ENCODE data around the gene EXOSC1.
"Not testable (repeated sequence)": the region's sequence is repeated elsewhere in the genome, so short reads cannot be mapped to it uniquely, and the experiment has no call there.

EXOSC1 gene, protein sequence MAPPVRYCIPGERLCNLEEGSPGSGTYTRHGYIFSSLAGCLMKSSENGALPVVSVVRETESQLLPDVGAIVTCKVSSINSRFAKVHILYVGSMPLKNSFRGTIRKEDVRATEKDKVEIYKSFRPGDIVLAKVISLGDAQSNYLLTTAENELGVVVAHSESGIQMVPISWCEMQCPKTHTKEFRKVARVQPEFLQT

DNA sequence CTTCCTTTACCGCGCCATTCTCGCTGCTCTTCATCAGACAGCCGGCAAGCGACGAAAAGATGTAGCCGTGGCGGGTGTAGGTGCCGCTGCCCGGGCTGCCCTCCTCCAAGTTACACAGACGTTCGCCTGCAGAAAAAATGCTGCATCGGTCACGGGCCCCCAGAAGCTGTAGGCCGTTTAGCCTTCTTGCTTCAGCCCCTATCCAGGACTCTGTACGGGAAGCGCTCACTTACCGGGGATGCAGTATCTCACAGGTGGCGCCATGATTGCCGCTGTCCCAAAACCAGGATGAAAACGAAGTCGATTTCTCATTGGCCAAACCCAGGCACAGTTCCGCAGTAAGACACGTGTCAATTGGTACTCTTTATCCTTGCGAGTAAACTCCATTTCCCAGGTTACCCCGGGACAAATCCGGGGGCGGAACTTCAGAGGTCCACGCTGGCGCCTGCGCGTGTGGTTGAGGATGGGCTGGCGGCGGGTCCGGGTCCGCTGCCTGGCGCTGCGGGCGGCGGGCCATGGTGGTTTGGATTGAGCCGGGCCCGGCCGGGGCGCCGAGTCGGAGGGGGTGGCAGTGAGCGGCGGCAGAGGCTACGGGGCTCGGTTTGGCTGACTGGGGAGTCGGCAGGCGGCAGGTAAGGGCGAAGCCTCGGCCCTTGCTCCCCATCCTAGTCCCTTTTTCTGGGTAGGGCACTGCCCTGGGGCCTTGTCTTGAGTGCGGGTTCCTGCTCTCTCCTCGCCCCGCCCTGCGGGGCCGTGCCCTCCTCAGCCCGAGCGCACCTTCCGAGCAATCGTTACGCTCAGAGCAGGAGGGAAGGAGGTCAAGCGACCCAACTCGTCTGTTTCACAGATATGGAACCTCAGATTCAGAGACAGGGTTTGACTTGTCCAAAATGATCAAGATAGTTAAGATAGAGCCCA is at the start of gene EXOSC1, which contains the start of gene ZDHHC16:
Gene EXOSC1, minus strand, starts transcription at position 285 of the 918 bp plus-strand sequence. Its CDS starts 21 bp downstream, at position 264.
Gene ZDHHC16, plus strand, starts transcription at position 454 of the 918 bp plus-strand sequence. CDS start 5,501 bp downstream, outside the sequence.
- DNase-seq: peak; percentile 40 to 97 (median 90)

DNA sequence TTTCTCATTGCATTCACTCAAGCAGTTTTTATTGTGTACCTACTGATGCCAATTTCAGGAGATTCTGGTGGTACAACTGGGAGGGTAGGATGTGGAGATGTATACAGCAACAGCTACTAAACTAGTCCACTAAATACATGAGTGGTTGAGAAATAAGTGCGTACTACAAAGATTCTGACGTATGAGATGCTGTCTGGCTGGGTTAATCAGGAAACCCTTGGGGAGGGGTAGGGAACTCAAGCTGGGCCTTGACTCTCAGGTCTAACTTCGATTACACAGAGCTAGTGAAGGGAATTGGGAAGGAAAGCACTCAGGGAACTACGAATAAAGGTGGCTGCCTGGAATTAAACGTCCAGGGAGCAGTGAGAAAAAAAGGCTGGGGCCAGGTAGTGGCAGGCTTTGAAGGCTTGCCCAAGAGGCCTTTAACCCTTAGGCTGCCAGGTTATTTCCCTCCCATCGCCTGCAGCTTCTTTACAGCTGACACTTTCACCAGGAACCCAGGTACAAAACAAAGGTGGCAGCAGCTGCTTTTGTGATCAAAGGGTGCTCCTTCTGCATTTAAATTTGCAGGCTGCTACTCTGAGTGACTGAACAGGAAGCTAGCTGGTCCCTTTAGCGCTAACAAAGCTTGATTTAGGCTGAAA is 49.2 kb upstream of the EXOSC1 start:
- DNase-seq: no peak

- peak in 6 of 14 donors; percentile 18 to 31 (median 24) for DNase-seq
Measured at GRCh38 chr10:97494151-97494550, 48.3 kb upstream of the EXOSC1 start.

DNA sequence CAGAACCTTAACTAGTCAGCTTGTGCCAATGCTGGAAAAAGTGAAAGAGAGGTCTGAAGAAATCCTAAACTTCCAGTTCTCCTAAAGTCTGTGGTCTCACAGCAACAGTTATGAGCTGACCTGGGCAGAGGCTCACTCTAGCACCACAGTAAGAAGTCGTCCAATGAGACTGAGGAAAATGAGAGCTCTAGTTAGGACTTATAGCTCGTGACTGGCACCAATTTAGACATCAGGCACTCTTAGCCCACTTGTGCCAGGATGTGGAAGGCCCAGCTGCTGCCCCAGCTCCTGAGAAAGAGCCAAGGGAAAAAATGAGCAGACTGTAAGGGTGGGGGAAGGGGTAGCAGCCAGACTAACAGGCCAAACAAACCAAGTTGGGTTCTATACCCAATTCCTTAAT is 44.8 kb upstream of the EXOSC1 start:
- DNase-seq: peak in 7 of 14 donors; percentile 12 to 43 (median 21)

GRCh38 chr10:97485647-97486281 is 40.0 kb upstream of the EXOSC1 start:
- DNase-seq: no peak

DNA sequence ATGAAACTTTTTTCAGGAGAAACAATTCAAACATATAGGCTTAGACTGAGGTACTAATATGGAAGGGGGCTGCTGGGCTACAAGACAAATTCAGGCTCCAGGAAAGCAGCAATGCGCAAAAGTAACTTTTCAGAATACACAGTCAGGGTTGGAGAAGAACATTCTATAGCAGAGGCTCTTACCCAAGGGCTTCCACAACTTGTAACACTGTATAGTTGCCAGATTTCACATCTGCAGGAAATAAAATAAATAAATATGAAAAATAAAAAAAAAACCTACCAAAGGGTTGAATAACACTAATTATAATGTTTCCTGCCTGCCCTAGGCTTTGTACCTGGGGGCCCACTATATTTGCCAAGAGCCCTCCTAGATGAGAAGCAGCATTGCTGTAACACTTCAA is 38.1 kb upstream of the EXOSC1 start:
- no peak for DNase-seq

GRCh38 chr10:97483506-97483905 is 37.7 kb upstream of the EXOSC1 start:
- DNase-seq: no peak

GRCh38 chr10:97482381-97482780 is 36.6 kb upstream of the EXOSC1 start:
- no peak for DNase-seq

GRCh38 chr10:97481071-97481470 is 35.3 kb upstream of the EXOSC1 start:
- DNase-seq: no peak

DNA sequence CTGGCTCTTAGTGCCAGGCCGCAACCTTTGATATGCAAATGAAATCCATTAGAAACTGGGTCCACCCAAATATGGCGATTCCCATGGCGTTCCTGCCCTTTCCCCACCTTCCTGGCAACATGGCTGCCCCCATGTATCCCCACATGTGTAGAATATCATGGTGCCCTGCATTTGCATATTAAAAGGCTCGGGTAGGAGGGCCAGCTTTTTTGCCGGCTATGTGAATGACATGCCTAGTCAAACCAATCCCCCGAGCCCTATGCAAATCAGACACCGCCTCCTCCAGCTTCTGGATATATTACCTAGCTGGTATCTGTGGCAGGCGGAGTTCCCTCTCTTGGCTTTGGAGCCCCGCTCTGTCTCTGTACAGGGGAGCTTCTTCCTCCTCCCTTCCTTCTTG is 34.1 kb upstream of the EXOSC1 start:
- DNase-seq: no peak

DNA sequence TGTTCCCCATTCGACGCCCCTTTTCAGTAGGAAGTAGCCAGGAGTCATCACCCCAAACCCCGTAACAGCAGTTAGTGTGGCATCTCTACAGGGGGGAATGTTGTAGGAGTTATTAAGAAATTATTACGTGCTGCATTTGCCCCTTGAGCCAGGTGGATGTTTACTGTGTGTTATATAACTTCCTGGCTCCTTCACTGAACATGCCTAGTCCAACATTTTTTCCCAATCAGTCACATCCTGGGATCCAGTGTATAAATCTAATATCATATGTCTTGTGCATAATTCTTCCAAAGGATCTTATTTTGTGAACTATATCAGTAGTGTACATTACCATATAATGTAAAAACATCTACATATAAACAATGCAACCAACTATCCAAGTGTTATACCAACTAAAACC is 33.6 kb upstream of the EXOSC1 start:
- not testable (repeated sequence) for DNase-seq

DNA sequence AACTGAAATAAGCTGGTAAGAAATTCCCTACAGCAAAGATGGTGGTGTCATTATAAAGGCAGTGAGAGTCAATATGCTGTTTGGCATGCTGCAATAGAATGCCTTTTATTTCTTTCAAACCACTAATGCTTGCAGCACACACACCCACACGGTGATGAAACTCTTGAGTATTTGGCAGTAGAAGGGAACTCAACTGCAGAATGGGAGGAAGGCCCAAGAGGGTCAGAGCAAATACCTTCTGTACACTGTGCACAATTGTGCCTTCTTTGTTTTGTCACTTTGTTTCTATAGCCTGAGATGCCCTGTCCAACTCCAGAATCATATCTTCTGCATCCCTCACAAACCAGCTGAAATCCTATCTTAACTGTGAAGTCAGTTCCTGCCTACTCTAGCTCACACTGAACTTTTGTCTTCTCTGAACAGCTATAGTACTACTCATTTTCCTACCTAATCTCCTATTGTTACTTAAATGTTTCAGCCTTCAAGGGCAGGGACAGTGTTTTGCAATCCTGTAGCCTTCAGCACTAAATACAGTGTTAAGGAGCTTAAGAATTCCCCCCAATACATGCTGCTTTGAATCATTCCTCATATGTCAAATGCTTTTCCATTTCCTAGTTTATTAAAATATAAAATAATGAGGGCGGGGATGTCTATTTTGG is 30.3 kb upstream of the EXOSC1 start:
- DNase-seq: no peak

- no peak for DNase-seq
Measured at GRCh38 chr10:97474918-97475317, 29.1 kb upstream of the EXOSC1 start.

GRCh38 chr10:97468781-97469180 is 23.0 kb upstream of the EXOSC1 start:
- not testable (repeated sequence) for DNase-seq

GRCh38 chr10:97468162-97468561 is 22.4 kb upstream of the EXOSC1 start:
- no peak for DNase-seq

GRCh38 chr10:97466755-97467154 is 20.9 kb upstream of the EXOSC1 start:
- DNase-seq: no peak

- DNase-seq: no peak
Measured at GRCh38 chr10:97465982-97466381, 20.2 kb upstream of the EXOSC1 start.

DNA sequence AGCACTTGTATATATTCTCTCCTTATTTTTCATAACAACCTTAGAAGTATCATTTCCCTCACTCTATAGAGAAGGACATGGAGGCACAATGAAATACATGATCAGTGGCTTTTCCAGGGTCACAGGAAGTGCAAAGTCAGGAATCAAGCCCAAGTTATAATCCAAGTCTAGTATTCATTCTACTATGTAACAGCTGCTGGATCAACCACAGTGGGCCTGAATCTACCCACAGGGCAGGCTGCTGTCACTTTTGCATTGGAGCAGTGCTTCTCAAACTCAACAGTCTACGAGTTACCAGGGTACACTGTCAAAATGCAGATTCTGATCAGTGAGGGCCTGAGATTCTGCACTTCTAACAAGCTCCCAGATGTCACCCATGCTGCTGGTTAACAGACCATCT is 18.4 kb upstream of the EXOSC1 start:
- DNase-seq: no peak

DNA sequence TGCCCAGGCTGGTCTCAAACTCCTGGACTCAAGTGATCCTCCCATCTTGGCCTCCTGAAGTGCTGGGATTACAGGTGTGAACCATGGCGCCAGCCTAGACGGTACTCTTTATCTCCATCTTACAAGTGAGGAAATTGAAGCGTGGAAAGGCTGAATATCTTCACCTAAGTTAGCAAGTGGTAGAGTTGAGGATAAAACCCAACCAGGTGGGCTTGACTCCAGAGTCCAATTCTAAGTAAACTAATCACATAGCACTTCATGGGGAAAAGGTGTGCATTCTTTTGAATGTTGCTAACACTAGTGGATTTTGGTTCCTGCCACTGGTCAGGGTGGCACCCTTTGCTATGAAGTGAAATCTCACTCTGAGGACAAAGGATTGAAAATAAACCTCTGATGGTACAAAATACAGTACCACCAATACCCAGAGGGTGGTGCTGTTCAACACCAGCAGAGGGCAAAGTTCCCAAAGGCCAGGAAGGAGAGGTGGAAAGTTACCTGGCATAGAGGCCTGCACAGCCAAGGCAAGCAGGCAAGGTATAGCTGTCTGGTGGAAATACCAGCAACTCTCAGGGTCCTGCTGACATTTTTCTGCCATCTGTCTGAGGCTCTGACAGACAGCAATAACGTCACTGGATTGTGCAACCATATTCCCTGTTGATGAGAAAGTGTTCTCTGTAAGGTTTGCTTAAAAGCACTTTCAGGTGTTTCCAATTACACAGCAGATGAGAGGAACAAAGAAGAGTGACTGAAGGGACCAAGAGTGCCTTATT is 17.7 kb upstream of the EXOSC1 start:
- peak in 5 of 14 donors; percentile 8 to 30 (median 26) for DNase-seq

GRCh38 chr10:97462309-97462708 is 16.5 kb upstream of the EXOSC1 start:
- DNase-seq: no peak

DNA sequence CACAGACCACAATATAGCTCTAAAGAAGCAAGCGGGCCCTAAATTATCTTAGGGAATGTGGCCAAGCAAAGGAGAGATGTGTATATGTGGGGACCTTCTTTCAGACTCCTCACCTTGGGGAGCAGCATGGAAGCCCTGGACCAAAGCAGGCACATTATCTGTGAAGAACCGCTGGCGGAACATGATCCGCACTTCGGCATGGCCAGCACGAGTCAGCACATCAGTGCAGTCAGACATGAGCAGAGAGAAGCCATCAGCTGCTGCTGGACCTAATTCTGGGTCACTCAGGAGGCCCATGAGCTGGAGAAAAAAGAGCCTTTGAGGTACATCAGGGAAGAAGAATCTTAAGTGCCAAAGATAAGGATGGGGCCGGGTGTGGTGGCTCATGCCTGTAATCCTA is 14.1 kb upstream of the EXOSC1 start:
- DNase-seq: no peak
